Testis (tissue), 2 donors: ENCODE results near the gene PLK3.

ENCODE experiments used
- CTCF ChIP-seq, 3 experiments: fragments of 450-650 bp in 2 of 3; fragments of 200-600 bp in 1 of 3; sonication (generic) in 1 of 3; IDR thresholded peaks; one replicate each; pipeline ENCODE4 v1.5.1; 2016 to 2019; ENCODE audit warnings: antibody characterized with exemption in 3 of 3, mild to moderate bottlenecking in 2 of 3, moderate library complexity in 1 of 3
- POLR2A ChIP-seq: fragments of 450-650 bp; IDR thresholded peaks from one replicate; pipeline ENCODE4 v1.6.1; 2017; ENCODE audit warnings: antibody characterized with exemption, mild to moderate bottlenecking, moderate library complexity

- TF ChIP-seq CTCF (IDR thresholded peaks at IDR 0.05) = no peak
- no peak for TF ChIP-seq POLR2A
These were observed 41.1 kb upstream of the PLK3 start for GRCh38 chr1:44759077-44759476.
